Naive B cell (primary cell): ENCODE data around the gene SPIN1. TPM values are rescaled to one million over a fixed set of nuclear protein-coding genes. Genes with fewer than 3 reads are reported as not detected.
"Not testable (repeated sequence)": the region's sequence is repeated elsewhere in the genome, so short reads cannot be mapped to it uniquely, and the experiment has no call there.

Experiments used
- ATAC-seq, 2 donors: fragments of 150-1000 bp; cut with Tn5 transposase; 2 replicates each; pipeline ENCODE4 v1.10.0; 2021; ENCODE audit warnings: low read depth in 2 of 2, mild to moderate bottlenecking in 2 of 2, moderate library complexity in 2 of 2
- DNase-seq: peaks from one replicate; pipeline ENCODE4 v3.0.0; 2022
- H3K27ac Mint-ChIP-seq, 6 donors: one replicate each; pipeline ENCODE4 v1.8.0; 2020 to 2022; ENCODE audit warnings: mild to moderate bottlenecking in 6 of 6, mixed read lengths in 6 of 6, moderate library complexity in 5 of 6, inconsistent platforms in 2 of 6
- H3K27me3 Mint-ChIP-seq, 3 donors: one replicate each; pipeline ENCODE4 v1.8.0; 2021 to 2022; ENCODE audit warnings: mixed read lengths in 3 of 3, mild to moderate bottlenecking in 1 of 3
- H3K36me3 Mint-ChIP-seq, 2 donors: one replicate each; pipeline ENCODE4 v1.8.0; 2020 to 2022; ENCODE audit warnings: mixed read lengths in 2 of 2, inconsistent platforms in 1 of 2, mild to moderate bottlenecking in 1 of 2
- H3K4me1 Mint-ChIP-seq, 3 donors: one replicate each; pipeline ENCODE4 v1.8.0; 2020 to 2022; ENCODE audit warnings: mixed read lengths in 3 of 3, inconsistent platforms in 1 of 3, mild to moderate bottlenecking in 1 of 3, moderate library complexity in 1 of 3
- H3K4me3 Mint-ChIP-seq, 8 donors: one replicate each; pipeline ENCODE4 v1.8.0; 2020 to 2022; ENCODE audit warnings: mild to moderate bottlenecking in 8 of 8, mixed read lengths in 8 of 8, moderate library complexity in 8 of 8, inconsistent platforms in 2 of 8
- H3K9me3 Mint-ChIP-seq, 7 donors: one replicate each; pipeline ENCODE4 v1.8.0; 2020 to 2022; ENCODE audit warnings: mixed read lengths in 7 of 7, mild to moderate bottlenecking in 5 of 7, inconsistent platforms in 2 of 7, moderate library complexity in 1 of 7
- polyA plus RNA-seq, 6 donors: library from polyadenylated mRNA; unstranded; fragments of 300-500 nt; fragmentation: Illumina TruSeq; gene quantifications; one replicate each; pipeline ENCODE4 v1.2.3, GENCODE V29; 2021; ENCODE audit warnings: low read depth in 6 of 6

The SPIN1 gene
- polyA plus RNA-seq, result 10 to 100 TPM; 15.4 to 32.6 (median 23.0) TPM

DNA sequence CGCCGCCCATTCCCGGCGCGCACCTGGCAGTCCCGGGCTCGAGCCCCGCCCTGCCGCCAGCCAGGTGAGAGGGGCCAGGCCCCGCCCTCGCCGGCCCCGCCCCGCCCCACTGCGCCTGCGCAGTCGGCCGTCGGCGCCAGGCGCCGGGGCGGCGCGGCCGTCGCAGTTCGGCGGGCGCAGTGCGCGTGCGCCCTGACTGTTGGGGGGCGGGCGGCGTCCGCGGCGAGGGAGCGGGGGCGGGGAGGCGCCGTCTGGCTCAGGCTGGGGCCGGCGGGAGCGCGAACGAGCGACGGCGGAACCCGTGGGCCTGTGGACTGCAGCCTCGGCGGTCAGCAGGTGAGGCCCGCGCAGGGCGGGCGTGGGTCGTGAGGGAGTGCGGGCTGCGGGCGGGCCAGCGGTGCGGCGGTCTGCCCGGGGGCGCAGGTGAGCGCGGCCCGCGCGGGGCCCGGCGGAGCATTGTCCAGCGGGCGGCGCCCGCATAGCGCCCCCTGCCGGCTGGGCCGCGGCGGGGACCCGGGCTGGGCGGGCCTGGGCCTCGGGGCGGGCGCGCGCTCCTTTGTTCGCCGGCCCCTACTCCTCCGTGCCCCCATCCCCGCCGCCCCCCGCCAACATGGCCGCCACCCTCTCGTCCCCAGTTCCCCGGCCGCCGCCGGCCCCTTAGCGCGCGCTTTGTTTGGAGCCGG is at the start of gene SPIN1:
Gene SPIN1 (plus strand): TSS at position 242 of the 683 bp plus-strand sequence. CDS start 38,096 bp downstream, outside the sequence.
- Mint-ChIP-seq H3K9me3 (no peaks in the 10 kb centered on the region), H3K27ac (peak within 1 kb of the TSS; percentile 61 to 97 (median 91)), H3K4me1 (peaks cover 24 to 33% (median 25%) of the 10 kb centered on the region in 3 donors), H3K36me3 (no peaks in the 10 kb centered on the region), H3K27me3 (no peaks in the 10 kb centered on the region), H3K4me3 (peak within 1 kb of the TSS; percentile 86 to 96 (median 94))
- DNase-seq (peak; percentile 88), ATAC-seq (peak; percentile 83 to 86)

DNA sequence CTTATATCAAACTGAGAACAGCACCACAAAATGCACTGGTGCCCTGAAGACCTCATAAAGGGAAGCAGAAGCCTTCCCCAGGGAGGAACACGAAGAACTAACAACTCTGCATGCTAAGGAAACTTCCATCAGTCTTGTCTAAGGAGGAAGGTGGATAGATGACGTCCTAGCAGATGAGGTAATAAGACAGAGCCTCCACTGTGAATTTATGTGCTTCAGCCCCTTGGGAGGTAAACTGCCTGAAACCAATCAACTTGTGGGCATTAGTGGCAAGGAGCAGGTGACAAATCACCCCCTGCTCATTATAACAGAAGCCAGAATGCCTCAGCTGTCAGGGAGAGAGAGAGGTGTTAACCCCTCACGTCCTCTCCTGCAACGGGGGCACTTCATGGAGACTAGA is 48.9 kb upstream of the SPIN1 start:
- ATAC-seq (no peak), DNase-seq (no peak)
- H3K27ac Mint-ChIP-seq, result no peak overlapping the region
- H3K4me1 Mint-ChIP-seq, result peaks cover 4 to 6% (median 5%) of the 10 kb centered on the region in 3 donors
- peak overlapping the region in 1 of 8 donors; percentile 20 for H3K4me3 Mint-ChIP-seq
- peaks cover 0 to 7% (median 1%) of the 10 kb centered on the region in 7 donors for H3K9me3 Mint-ChIP-seq
- H3K27me3 Mint-ChIP-seq, result peaks cover 0 to 4% (median 0%) of the 10 kb centered on the region in 3 donors
- no peaks in the 10 kb centered on the region for H3K36me3 Mint-ChIP-seq

DNA sequence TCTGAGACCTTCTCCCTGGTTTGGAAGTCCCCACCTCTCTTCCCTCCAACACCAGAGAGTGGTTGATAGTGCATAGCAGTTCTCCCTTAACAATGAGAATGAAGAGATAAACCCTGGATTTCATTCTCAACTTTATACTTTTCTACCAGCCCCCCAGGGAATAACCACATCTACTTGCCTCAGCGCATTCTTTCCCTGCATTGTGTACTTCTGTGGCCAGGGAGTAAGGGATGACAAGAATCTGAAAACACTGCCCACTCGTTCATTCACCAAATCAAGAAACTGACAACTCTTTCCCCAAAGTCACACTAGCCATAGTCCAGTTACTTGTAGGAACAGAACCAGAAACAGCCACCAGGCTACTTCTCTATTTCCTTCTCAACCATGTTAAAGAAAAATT is 46.0 kb upstream of the SPIN1 start:
- Mint-ChIP-seq H3K27me3 (peaks cover 0 to 4% (median 0%) of the 10 kb centered on the region in 3 donors), H3K9me3 (peaks cover 0 to 9% (median 3%) of the 10 kb centered on the region in 7 donors), H3K36me3 (no peaks in the 10 kb centered on the region), H3K27ac (no peak overlapping the region), H3K4me1 (peaks cover 4 to 6% (median 5%) of the 10 kb centered on the region in 3 donors), H3K4me3 (no peak overlapping the region)
- ATAC-seq, result no peak
- no peak for DNase-seq

DNA sequence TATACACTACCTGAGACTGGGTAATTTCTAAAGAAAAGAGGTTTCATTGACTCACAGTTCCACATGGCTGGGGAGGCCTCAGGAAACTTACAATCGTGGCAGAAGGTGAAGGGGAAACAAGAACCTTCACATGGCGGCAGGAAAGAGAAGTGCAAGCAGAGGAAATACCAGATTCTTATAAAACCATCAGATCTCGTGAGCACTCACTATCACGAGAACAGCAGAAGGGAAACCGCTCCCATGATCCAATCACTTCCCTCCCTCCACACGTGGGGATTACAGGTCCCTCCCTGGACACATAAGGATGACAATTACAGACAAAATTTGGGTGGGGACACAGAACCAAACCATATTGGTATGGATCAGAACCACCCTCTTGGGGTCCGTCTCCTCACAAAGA is 44.2 kb upstream of the SPIN1 start:
- Mint-ChIP-seq H3K27ac (peak overlapping the region in 1 of 6 donors; percentile 47), H3K4me1 (peaks cover 4 to 6% (median 5%) of the 10 kb centered on the region in 3 donors), H3K9me3 (peaks cover 0 to 9% (median 3%) of the 10 kb centered on the region in 7 donors), H3K27me3 (peaks cover 0 to 4% (median 0%) of the 10 kb centered on the region in 3 donors), H3K36me3 (no peaks in the 10 kb centered on the region), H3K4me3 (no peak overlapping the region)
- ATAC-seq (no peak), DNase-seq (no peak)

DNA sequence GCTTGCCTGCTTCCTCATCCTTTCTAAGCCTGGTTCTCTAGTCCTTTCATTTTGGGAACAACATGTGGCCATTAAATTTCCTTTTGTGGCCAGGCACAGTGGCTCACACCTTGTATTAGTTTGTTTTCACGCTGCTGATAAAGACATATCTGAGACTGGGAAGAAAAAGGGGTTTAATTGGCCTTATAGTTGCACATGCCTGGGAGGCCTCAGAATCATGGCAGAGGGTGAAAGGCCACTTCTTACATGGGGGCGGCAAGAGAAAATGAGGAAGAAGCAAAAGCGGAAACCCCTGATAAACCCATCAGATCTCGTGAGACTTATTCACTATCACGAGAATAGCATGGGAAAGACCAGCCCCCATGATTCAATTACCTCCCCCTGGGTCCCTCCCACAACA is 37.9 kb upstream of the SPIN1 start:
- H3K4me3 Mint-ChIP-seq, ATAC-seq, H3K4me1 Mint-ChIP-seq, H3K36me3 Mint-ChIP-seq, H3K27me3 Mint-ChIP-seq, H3K27ac Mint-ChIP-seq, DNase-seq: not testable (repeated sequence)
- peaks cover 0 to 14% (median 4%) of the 10 kb centered on the region in 7 donors for H3K9me3 Mint-ChIP-seq

DNA sequence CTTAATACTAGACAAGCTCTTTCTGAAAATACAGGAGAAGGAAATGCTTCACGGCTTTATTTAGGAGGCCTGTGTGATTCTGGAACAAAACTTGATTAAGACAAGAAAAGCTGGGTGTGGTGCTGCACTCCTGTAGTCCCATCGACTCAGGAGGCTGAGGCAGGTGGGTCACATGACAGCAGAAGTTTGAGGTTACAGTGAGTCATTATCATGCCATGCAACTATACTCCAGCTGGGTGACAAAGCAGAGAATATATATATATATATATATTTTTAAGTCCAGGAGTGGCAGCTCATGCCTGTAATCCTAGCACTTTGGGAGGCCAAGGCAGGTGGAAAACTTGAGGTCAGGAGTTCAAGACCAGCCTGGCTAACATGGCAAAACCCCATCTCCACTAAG is 33.1 kb upstream of the SPIN1 start:
- no peak overlapping the region for H3K27ac Mint-ChIP-seq
- DNase-seq (no peak), ATAC-seq (no peak)
- no peak overlapping the region for H3K4me3 Mint-ChIP-seq
- peaks cover 5 to 24% (median 11%) of the 10 kb centered on the region in 7 donors for H3K9me3 Mint-ChIP-seq
- peaks cover 0 to 4% of the 10 kb centered on the region in 2 donors for H3K36me3 Mint-ChIP-seq
- no peaks in the 10 kb centered on the region for H3K4me1 Mint-ChIP-seq
- H3K27me3 Mint-ChIP-seq, result peaks cover 0 to 3% (median 0%) of the 10 kb centered on the region in 3 donors

DNA sequence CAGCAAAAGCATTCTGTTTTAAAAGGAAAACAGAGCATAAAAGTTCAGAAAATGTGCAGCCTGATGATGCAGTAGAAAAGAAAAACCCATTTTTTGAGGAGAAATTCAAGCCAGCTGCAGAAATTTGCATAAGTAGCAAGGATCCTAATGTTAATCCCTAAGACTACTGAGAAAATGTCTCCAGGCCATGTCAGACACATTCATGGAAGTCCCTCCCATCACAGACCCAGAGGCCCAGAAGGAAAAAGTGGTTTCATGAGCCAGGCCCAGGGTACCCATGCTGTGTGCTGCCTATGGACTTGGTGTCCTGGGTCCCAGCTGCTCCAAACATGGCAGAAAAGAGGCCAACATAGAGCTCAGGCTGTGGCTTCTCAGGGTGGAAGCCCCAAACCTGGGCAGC is 31.0 kb upstream of the SPIN1 start:
- not testable (repeated sequence) for DNase-seq, H3K27me3 Mint-ChIP-seq, H3K36me3 Mint-ChIP-seq, H3K4me3 Mint-ChIP-seq, H3K4me1 Mint-ChIP-seq, ATAC-seq, H3K27ac Mint-ChIP-seq
- H3K9me3 Mint-ChIP-seq, result peaks cover 5 to 24% (median 11%) of the 10 kb centered on the region in 7 donors

DNA sequence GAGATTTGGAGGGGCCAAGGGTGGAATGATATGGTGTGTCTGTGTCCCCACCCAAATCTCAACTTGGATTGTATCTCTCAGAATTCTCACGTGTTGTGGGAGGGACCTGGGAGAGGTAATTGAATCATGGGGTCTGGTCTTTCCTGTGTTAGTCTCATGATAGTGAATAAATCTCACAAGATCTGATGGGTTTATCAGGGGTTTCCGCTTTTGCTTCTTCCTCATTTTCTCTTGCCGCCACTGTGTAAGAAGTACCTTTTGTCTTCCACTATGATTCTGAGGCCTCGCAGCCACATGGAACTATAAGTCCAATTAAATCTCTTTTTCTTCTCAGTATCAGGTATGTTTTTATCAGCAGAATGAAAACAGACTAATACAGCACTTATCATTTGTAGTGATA is 29.5 kb upstream of the SPIN1 start:
- H3K27ac Mint-ChIP-seq, result no peak overlapping the region
- DNase-seq, result no peak
- H3K36me3 Mint-ChIP-seq, result peaks cover 0 to 4% of the 10 kb centered on the region in 2 donors
- no peak for ATAC-seq
- H3K9me3 Mint-ChIP-seq, result peaks cover 5 to 22% (median 11%) of the 10 kb centered on the region in 7 donors
- no peak overlapping the region for H3K4me3 Mint-ChIP-seq
- H3K4me1 Mint-ChIP-seq, result no peaks in the 10 kb centered on the region
- peaks cover 0 to 3% (median 0%) of the 10 kb centered on the region in 3 donors for H3K27me3 Mint-ChIP-seq

DNA sequence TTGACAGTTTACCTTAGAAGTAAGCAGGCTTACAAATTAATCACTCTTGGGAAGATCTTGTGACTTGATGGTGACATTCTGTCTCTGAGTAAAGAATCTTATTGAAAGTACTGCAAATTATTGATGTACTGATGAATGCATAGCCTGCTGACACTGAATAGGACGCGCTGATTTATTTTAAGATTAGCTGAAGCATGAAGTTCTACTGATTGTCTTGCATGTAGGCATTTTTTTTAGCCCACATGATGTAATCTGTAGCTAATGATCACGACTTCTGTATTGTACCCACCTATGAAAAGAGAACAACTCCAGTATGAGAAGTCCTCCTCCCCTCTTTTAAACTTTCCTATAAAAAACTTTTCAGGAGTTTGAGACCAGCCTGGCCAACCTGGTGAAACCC is 28.3 kb upstream of the SPIN1 start:
- Mint-ChIP-seq H3K27ac (no peak overlapping the region), H3K27me3 (peaks cover 0 to 3% (median 0%) of the 10 kb centered on the region in 3 donors), H3K4me1 (no peaks in the 10 kb centered on the region), H3K36me3 (no peaks in the 10 kb centered on the region), H3K4me3 (no peak overlapping the region), H3K9me3 (peaks cover 3 to 18% (median 7%) of the 10 kb centered on the region in 7 donors)
- no peak for DNase-seq
- no peak for ATAC-seq

DNA sequence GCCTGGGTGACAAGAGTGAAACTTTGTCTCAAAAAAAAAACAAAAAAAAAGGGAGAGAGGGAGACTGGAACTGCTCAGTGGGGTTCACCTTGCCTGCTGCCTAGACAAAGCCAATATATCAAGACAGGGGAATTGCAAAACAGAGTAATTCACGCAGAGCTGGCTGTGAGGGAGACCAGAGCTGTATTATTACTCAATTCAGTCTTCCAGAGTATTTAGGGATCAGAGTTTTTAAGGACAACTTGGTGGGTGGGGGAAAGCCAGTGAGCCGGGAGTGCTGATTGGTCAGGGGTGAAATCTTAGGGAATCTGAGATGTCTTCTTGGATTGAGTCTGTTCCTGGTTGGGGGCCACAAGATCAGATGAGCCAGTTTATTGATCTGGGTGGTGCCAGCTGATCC is 25.6 kb upstream of the SPIN1 start:
- H3K4me1 Mint-ChIP-seq, result no peaks in the 10 kb centered on the region
- H3K27me3 Mint-ChIP-seq, result no peaks in the 10 kb centered on the region
- ATAC-seq, result no peak
- H3K9me3 Mint-ChIP-seq, result peaks cover 0 to 18% (median 13%) of the 10 kb centered on the region in 7 donors
- peaks cover 0 to 17% of the 10 kb centered on the region in 2 donors for H3K36me3 Mint-ChIP-seq
- H3K27ac Mint-ChIP-seq, result no peak overlapping the region
- no peak for DNase-seq
- no peak overlapping the region for H3K4me3 Mint-ChIP-seq

DNA sequence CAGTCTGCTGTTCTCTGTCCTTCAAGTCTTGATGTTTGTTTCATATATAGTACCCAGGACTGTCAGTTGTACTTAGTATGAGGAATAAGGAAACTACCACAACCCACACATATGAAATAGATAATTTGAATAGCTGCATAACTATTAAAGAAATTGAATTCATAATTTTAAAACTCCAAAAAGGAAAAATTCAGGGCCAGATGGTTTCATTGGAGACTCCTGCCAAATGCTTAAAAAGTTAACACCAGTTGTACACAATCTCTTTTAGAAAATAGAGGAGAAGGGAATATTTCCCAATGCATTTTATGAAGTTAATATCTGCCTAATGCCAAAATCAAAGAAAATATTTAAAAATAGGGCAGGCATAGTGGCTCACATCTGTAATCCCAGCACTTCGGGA is 24.6 kb upstream of the SPIN1 start:
- no peaks in the 10 kb centered on the region for H3K4me1 Mint-ChIP-seq
- no peak overlapping the region for H3K27ac Mint-ChIP-seq
- peaks cover 0 to 25% of the 10 kb centered on the region in 2 donors for H3K36me3 Mint-ChIP-seq
- peaks cover 0 to 28% (median 14%) of the 10 kb centered on the region in 7 donors for H3K9me3 Mint-ChIP-seq
- no peaks in the 10 kb centered on the region for H3K27me3 Mint-ChIP-seq
- ATAC-seq (no peak), DNase-seq (no peak)
- no peak overlapping the region for H3K4me3 Mint-ChIP-seq

DNA sequence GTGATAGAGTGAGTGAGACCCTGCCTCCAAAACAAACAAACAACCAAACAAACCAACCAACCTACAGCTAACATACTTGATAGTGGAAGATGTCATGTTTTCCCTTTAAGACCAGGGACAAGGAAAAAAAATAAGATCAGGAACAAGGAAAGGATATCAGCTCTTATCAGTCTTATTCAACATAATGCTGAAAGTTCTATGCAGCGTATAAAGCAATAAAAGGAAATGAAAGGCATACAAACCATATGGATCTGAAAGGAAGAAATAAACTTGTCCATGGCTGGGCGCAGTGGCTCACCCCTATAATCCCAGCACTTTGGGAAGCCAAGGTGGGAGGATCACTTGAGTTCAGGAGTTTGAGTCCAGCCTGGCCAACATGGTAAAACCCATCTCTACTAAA is 23.5 kb upstream of the SPIN1 start:
- DNase-seq (no peak), ATAC-seq (no peak)
- Mint-ChIP-seq H3K4me1 (no peaks in the 10 kb centered on the region), H3K36me3 (peaks cover 0 to 31% of the 10 kb centered on the region in 2 donors), H3K27me3 (no peaks in the 10 kb centered on the region), H3K27ac (no peak overlapping the region), H3K4me3 (no peak overlapping the region), H3K9me3 (peaks cover 0 to 30% (median 11%) of the 10 kb centered on the region in 7 donors)

DNA sequence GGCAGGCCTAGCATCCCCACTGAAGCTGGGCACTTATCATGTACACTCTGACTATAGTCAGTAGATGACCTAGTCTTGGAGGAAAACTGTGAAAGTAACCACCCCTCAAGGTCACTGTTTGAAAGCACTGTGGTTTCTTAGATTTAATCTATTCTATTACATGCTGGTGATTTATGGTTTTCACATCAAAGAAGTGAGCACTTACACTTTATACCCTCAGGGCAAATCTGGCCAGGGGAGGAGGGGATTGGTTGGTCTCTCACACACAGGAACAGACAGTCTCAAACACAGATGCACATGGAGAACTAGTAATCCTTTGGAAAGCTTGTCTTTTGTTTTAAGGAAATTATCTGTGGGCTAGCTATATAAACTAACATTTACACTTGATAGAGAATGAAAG is 17.9 kb upstream of the SPIN1 start:
- peaks cover 0 to 31% of the 10 kb centered on the region in 2 donors for H3K36me3 Mint-ChIP-seq
- DNase-seq (no peak), ATAC-seq (no peak)
- H3K9me3 Mint-ChIP-seq, result peaks cover 0 to 35% (median 15%) of the 10 kb centered on the region in 7 donors
- H3K27me3 Mint-ChIP-seq, result peaks cover 0 to 15% (median 0%) of the 10 kb centered on the region in 3 donors
- no peak overlapping the region for H3K27ac Mint-ChIP-seq
- H3K4me3 Mint-ChIP-seq, result no peak overlapping the region
- no peaks in the 10 kb centered on the region for H3K4me1 Mint-ChIP-seq

DNA sequence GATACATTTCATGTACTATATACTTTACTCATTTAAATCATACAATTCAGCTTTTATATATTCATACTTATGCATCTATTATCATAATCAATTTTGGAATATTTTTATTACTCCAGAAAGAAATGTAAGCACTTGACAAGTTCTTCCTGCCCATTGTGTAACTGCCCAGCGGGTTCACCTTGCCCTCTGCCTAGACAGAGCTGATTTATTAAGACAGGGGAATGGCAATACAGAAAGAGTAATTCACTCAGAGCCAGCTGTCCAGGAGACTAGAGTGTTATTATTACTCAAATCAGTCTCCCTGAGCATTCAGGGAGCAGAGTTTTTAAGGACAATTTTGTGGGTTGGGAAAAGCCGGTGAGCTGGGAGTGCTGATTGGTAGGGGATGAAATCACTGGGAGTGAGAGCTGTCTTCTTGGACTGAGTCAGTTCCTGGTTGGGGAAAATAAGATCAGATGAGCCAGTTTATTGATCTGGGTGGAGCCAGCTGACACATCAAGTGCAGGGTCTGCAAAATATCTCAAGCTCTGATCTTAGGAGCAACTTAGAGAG is 16.1 kb upstream of the SPIN1 start:
- DNase-seq (no peak), ATAC-seq (no peak)
- H3K4me3 Mint-ChIP-seq, result no peak overlapping the region
- peaks cover 0 to 25% (median 15%) of the 10 kb centered on the region in 7 donors for H3K9me3 Mint-ChIP-seq
- peaks cover 0 to 20% of the 10 kb centered on the region in 2 donors for H3K36me3 Mint-ChIP-seq
- H3K27me3 Mint-ChIP-seq, result peaks cover 0 to 15% (median 0%) of the 10 kb centered on the region in 3 donors
- H3K4me1 Mint-ChIP-seq, result no peaks in the 10 kb centered on the region
- H3K27ac Mint-ChIP-seq, result no peak overlapping the region
